ENCODE results near the gene USP13.

The USP13 gene

GRCh38 chr3:179687967-179688535 lies 35.2 kb downstream of the USP13 start:
- CTCF ChIA-PET: no interaction called here

GRCh38 chr3:179688850-179689249 lies 36.0 kb downstream of the USP13 start:
- TF ChIP-seq, protein P1, sequence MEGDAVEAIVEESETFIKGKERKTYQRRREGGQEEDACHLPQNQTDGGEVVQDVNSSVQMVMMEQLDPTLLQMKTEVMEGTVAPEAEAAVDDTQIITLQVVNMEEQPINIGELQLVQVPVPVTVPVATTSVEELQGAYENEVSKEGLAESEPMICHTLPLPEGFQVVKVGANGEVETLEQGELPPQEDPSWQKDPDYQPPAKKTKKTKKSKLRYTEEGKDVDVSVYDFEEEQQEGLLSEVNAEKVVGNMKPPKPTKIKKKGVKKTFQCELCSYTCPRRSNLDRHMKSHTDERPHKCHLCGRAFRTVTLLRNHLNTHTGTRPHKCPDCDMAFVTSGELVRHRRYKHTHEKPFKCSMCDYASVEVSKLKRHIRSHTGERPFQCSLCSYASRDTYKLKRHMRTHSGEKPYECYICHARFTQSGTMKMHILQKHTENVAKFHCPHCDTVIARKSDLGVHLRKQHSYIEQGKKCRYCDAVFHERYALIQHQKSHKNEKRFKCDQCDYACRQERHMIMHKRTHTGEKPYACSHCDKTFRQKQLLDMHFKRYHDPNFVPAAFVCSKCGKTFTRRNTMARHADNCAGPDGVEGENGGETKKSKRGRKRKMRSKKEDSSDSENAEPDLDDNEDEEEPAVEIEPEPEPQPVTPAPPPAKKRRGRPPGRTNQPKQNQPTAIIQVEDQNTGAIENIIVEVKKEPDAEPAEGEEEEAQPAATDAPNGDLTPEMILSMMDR (IDR thresholded peaks at IDR 0.05; ENCODE audit: control extremely low read depth, extremely low read depth, low read depth, missing control alignments): no peak
- ChIA-PET CTCF (no interaction called here), POLR2A (no interaction called here)
- DNase-seq (ENCODE audit: extremely low spot score): no peak

More at GRCh38 chr3:179687967-179688535, 35.2 kb downstream of the USP13 start:
- no peak for DNase-seq (ENCODE audit: extremely low spot score)
- TF ChIP-seq, protein P1 (IDR thresholded peaks at IDR 0.05; ENCODE audit: control extremely low read depth, extremely low read depth, low read depth, missing control alignments): no peak
- POLR2A ChIA-PET: no interaction called here

GRCh38 chr3:179694731-179695130 lies 41.9 kb downstream of the USP13 start:
- no peak for DNase-seq (ENCODE audit: extremely low spot score)
- TF ChIP-seq, protein P1 (IDR thresholded peaks at IDR 0.05; ENCODE audit: control extremely low read depth, extremely low read depth, low read depth, missing control alignments): no peak
- CTCF ChIA-PET: interaction anchor here (1.0 kb wide), 1 partner anchor 8 kb away, joined by 6 read pairs; no protein-coding TSS in a partner anchor
- POLR2A ChIA-PET: interaction anchor here (0.7 kb wide), 1 partner anchor 42 kb away, joined by 6 read pairs; no protein-coding TSS in a partner anchor

DNA sequence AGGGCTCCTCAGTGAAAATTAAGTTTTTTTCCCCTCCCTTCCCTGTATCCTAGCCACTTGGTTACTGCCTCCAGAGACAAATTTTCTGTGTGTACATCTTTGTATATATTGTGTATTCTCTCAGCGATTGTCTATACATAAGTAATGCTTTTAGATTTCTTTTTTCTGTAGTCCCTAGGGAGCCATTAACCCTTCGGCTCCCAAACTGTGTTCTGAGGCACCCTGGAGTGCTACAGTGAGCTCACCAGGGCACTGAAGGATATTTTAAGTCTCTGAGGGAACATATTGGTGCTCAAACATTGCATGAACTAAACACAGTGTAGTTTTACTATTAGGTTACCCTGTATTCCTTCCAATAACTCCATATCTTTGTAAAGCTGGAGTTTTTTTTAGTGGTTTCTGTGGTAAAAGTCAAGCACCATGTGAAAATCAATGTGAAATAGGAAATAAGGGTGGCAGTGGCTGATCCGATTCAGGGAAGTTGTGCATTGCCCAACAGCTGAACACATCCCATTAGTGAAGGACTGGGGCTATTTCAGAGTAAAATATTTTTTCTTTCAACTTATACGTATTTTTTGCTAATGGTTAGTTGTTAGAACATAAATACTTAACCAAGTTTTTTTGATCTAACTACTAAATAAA lies 43.0 kb downstream of the USP13 start:
- TF ChIP-seq, protein P1 (IDR thresholded peaks at IDR 0.05; ENCODE audit: control extremely low read depth, extremely low read depth, low read depth, missing control alignments): no peak
- DNase-seq (ENCODE audit: extremely low spot score): no peak
- ChIA-PET CTCF (interaction anchor here (1.0 kb wide), 1 partner anchor 9 kb away, joined by 6 read pairs; no protein-coding TSS in a partner anchor), POLR2A (no interaction called here)

DNA sequence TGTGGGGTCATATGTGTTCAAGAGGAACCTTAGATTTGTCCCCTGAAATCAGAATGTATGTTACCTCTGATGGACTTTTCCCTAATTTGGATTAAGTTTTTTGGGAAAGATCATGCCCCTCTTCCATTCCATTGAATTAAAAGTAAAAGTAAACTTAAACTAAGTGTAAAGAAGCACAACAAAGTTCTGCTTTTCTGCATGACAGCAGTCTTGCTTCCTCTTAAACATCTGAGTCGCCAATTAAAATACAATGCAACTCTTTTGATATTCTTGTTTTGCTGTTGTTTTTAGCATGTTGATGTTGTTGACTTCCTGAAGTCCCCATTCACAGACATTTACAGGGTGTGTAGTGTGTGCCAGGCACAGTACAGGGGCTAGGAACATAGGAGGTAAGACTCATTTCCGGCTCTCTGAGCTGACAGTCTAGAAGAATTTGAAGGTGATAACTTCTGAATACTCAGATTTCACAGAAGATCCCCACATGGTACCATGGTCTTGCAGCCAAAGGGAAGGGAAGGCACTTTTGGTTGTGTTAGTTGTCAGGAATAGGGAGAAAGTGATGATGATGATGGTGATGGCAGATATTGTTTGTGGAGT lies 45.0 kb downstream of the USP13 start:
- CTCF ChIA-PET: interaction anchor here (1.4 to 1.6 kb wide), 2 partner anchors 9 to 36 kb away, joined by 3 to 4 read pairs; no protein-coding TSS in a partner anchor
- POLR2A ChIA-PET: no interaction called here
- TF ChIP-seq, protein P1 (IDR thresholded peaks at IDR 0.05; ENCODE audit: control extremely low read depth, extremely low read depth, low read depth, missing control alignments): no peak
- DNase-seq (ENCODE audit: extremely low spot score): no peak

GRCh38 chr3:179700716-179701115 lies 47.9 kb downstream of the USP13 start:
- TF ChIP-seq, protein P1 (IDR thresholded peaks at IDR 0.05; ENCODE audit: control extremely low read depth, extremely low read depth, low read depth, missing control alignments): no peak
- no peak for DNase-seq (ENCODE audit: extremely low spot score)
- ChIA-PET POLR2A (no interaction called here), CTCF (interaction anchor here (0.8 to 1.7 kb wide), 3 partner anchors 9 to 83 kb away, joined by 3 to 4 read pairs (median 3); no protein-coding TSS in a partner anchor)
